DMS153 (cell line): ENCODE data around the gene ZNF154.
"Not testable (repeated sequence)": the region's sequence is repeated elsewhere in the genome, so short reads cannot be mapped to it uniquely, and the experiment has no call there.

Experiments
- DNase-seq: peaks from one replicate; lab custom pipeline; 2025; lab: John Stamatoyannopoulos, UW

ZNF154 gene

GRCh38 chr19:57708641-57709361, at the start of gene ZNF154:
ZNF154 (minus strand) TSS chr19:57709204; CDS start chr19:57708971, 233 bp downstream.
- DNase-seq, result no peak

- DNase-seq, result no peak
Observed at GRCh38 chr19:57757941-57758340, 48.9 kb upstream of the ZNF154 start.

GRCh38 chr19:57755031-57755430, 46.0 kb upstream of the ZNF154 start:
- no peak for DNase-seq

- no peak for DNase-seq
Observed at GRCh38 chr19:57754091-57754673, 45.2 kb upstream of the ZNF154 start.

GRCh38 chr19:57748029-57748428, 39.0 kb upstream of the ZNF154 start:
- DNase-seq, result no peak

- DNase-seq, result no peak
Observed at GRCh38 chr19:57747472-57747807, 38.4 kb upstream of the ZNF154 start.

GRCh38 chr19:57746580-57747471, 37.8 kb upstream of the ZNF154 start, which contains the start of gene ZNF776:
ZNF776 (plus strand) TSS chr19:57746815; CDS start chr19:57747059, 244 bp downstream.
- DNase-seq, result peak; percentile 87

GRCh38 chr19:57738770-57739169, 29.8 kb upstream of the ZNF154 start:
- DNase-seq, result not testable (repeated sequence)

GRCh38 chr19:57738320-57738719, 29.3 kb upstream of the ZNF154 start:
- not testable (repeated sequence) for DNase-seq

GRCh38 chr19:57720878-57721277, 11.9 kb upstream of the ZNF154 start:
- DNase-seq, result no peak

- no peak for DNase-seq
Observed at GRCh38 chr19:57719901-57720519, 11.0 kb upstream of the ZNF154 start.

GRCh38 chr19:57719424-57719823, 10.4 kb upstream of the ZNF154 start:
- DNase-seq, result no peak

- DNase-seq, result no peak
Observed at GRCh38 chr19:57712222-57712621, 3.2 kb upstream of the ZNF154 start.

- no peak for DNase-seq
Observed at GRCh38 chr19:57709616-57710015, 612 bp upstream of the ZNF154 start.

GRCh38 chr19:57706346-57706745, 2.7 kb downstream of the ZNF154 start:
- no peak for DNase-seq

GRCh38 chr19:57701625-57702024, 7.4 kb downstream of the ZNF154 start:
- DNase-seq, result no peak

- DNase-seq, result no peak
Observed at GRCh38 chr19:57689750-57690149, 19.3 kb downstream of the ZNF154 start.

GRCh38 chr19:57688011-57688763, 20.8 kb downstream of the ZNF154 start:
- DNase-seq, result no peak

- no peak for DNase-seq
Observed at GRCh38 chr19:57687363-57688010, 21.5 kb downstream of the ZNF154 start.

GRCh38 chr19:57686727-57687126, 22.3 kb downstream of the ZNF154 start:
- no peak for DNase-seq

GRCh38 chr19:57682226-57682766, 26.7 kb downstream of the ZNF154 start:
- no peak for DNase-seq
